ENCODE data around the gene ADGRG1.

The ADGRG1 gene

GRCh38 chr16:57690782-57691471 lies 62.5 kb downstream of the ADGRG1 start:
- Histone ChIP-seq H3K79me1 (ENCODE audit: low read depth, low read length) (no peaks in the 10 kb centered on the region), H4K91ac (ENCODE audit: low read depth, low read length, poor library complexity) (no peak overlapping the region), H3K4ac (ENCODE audit: low read length) (no peak overlapping the region), H3K36me3 (replicated peaks in 1 of 2; ENCODE audit: control insufficient read depth in 2 of 2, insufficient read depth in 2 of 2, low read length in 2 of 2) (no peaks in the 10 kb centered on the region), H3K14ac (ENCODE audit: low read length) (no peak overlapping the region), H3K27ac (replicated peaks; ENCODE audit: low read length) (no peak overlapping the region), H3K4me1 (ENCODE audit: control insufficient read depth in 2 of 2, insufficient read depth in 1 of 2, low read depth in 1 of 2, low read length in 2 of 2) (peaks cover 9 to 11% of the 10 kb centered on the region in 2 donors), H2BK15ac (ENCODE audit: low read length) (no peak overlapping the region), H3K4me3 (ENCODE audit: low read length in 2 of 2) (no peak overlapping the region), H3K23ac (ENCODE audit: low read depth, low read length, poor library complexity) (peak overlapping the region; percentile 5), H2BK120ac (ENCODE audit: low read depth, low read length) (no peak overlapping the region), H2AFZ (ENCODE audit: low read length) (no peak overlapping the region), H3K27me3 (ENCODE audit: control insufficient read depth in 3 of 3, insufficient read depth in 3 of 3, low read depth in 1 of 3, low read length in 3 of 3) (peaks cover 0 to 12% (median 3%) of the 10 kb centered on the region in 3 experiments), H3K18ac (ENCODE audit: low read length) (no peak overlapping the region), H3K9ac (ENCODE audit: low read depth, low read length, poor library complexity) (no peak overlapping the region), H4K8ac (ENCODE audit: low read depth, low read length) (no peak overlapping the region), H3K4me2 (ENCODE audit: insufficient read depth, low read length, poor library complexity, severe bottlenecking) (no peak overlapping the region), H2BK12ac (ENCODE audit: low read length) (no peak overlapping the region), H3K9me3 (replicated peaks in 1 of 2; ENCODE audit: control insufficient read depth in 2 of 2, insufficient read depth in 1 of 2, low read depth in 1 of 2, low read length in 2 of 2) (no peaks in the 10 kb centered on the region), H2AK5ac (ENCODE audit: low read depth, low read length) (no peak overlapping the region), H2BK5ac (ENCODE audit: low read length) (no peak overlapping the region)
- no peak for DNase-seq (ENCODE audit: low spot score)
- WGBS, 2 donors (ENCODE audit: extremely low coverage in 2 of 2, insufficient read length in 2 of 2, insufficient replicate concordance in 1 of 2), result no CpG with 5 or more reads among the region's 4 CpGs

DNA sequence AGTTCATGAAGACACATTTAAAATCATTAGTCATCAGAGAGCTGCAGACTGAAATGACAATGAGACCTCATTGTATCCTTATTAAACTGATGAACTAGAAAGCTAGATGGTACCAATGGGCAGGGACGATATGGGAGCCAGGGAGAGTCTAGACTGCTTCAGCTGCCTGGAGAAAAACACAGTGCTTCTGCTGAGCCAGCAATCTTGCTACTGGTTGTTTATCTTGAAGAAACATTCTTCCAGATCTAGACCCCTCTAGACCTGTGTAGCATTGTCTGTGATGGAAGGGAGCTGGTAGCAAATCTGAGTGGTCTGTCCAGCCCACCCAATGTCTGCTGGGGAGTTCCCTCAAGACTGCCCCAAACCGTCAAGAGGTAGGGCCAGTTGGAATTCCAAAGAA lies 64.2 kb downstream of the ADGRG1 start:
- Histone ChIP-seq H4K91ac (ENCODE audit: low read depth, low read length, poor library complexity) (no peak overlapping the region), H3K27me3 (ENCODE audit: control insufficient read depth in 3 of 3, insufficient read depth in 3 of 3, low read depth in 1 of 3, low read length in 3 of 3) (peaks cover 0 to 8% (median 3%) of the 10 kb centered on the region in 3 experiments), H3K9ac (ENCODE audit: low read depth, low read length, poor library complexity) (no peak overlapping the region), H3K4me2 (ENCODE audit: insufficient read depth, low read length, poor library complexity, severe bottlenecking) (no peak overlapping the region), H2BK5ac (ENCODE audit: low read length) (no peak overlapping the region), H2BK120ac (ENCODE audit: low read depth, low read length) (no peak overlapping the region), H3K14ac (ENCODE audit: low read length) (no peak overlapping the region), H2BK15ac (ENCODE audit: low read length) (no peak overlapping the region), H4K8ac (ENCODE audit: low read depth, low read length) (no peak overlapping the region), H2AK5ac (ENCODE audit: low read depth, low read length) (no peak overlapping the region), H3K4me3 (ENCODE audit: low read length in 2 of 2) (no peak overlapping the region), H3K79me1 (ENCODE audit: low read depth, low read length) (no peaks in the 10 kb centered on the region), H3K23ac (ENCODE audit: low read depth, low read length, poor library complexity) (no peak overlapping the region), H3K4me1 (ENCODE audit: control insufficient read depth in 2 of 2, insufficient read depth in 1 of 2, low read depth in 1 of 2, low read length in 2 of 2) (peaks cover 9 to 11% of the 10 kb centered on the region in 2 donors), H2AFZ (ENCODE audit: low read length) (no peak overlapping the region), H3K9me3 (replicated peaks in 1 of 2; ENCODE audit: control insufficient read depth in 2 of 2, insufficient read depth in 1 of 2, low read depth in 1 of 2, low read length in 2 of 2) (no peaks in the 10 kb centered on the region), H3K27ac (replicated peaks; ENCODE audit: low read length) (no peak overlapping the region), H3K18ac (ENCODE audit: low read length) (no peak overlapping the region), H3K4ac (ENCODE audit: low read length) (no peak overlapping the region), H2BK12ac (ENCODE audit: low read length) (no peak overlapping the region), H3K36me3 (replicated peaks in 1 of 2; ENCODE audit: control insufficient read depth in 2 of 2, insufficient read depth in 2 of 2, low read length in 2 of 2) (no peaks in the 10 kb centered on the region)
- WGBS, 2 donors (ENCODE audit: extremely low coverage in 2 of 2, insufficient read length in 2 of 2, insufficient replicate concordance in 1 of 2), result no CpG with 5 or more reads among the region's 2 CpGs
- DNase-seq (ENCODE audit: low spot score), result no peak

- no CpG with 5 or more reads among the region's 4 CpGs for WGBS, 2 donors (ENCODE audit: extremely low coverage in 2 of 2, insufficient read length in 2 of 2, insufficient replicate concordance in 1 of 2)
- no peak overlapping the region for H2BK15ac ChIP-seq (ENCODE audit: low read length)
- no peak overlapping the region for H2BK120ac ChIP-seq (ENCODE audit: low read depth, low read length)
- no peaks in the 10 kb centered on the region for H3K79me1 ChIP-seq (ENCODE audit: low read depth, low read length)
- H3K4me2 ChIP-seq (ENCODE audit: insufficient read depth, low read length, poor library complexity, severe bottlenecking), result no peak overlapping the region
- no peak overlapping the region for H3K23ac ChIP-seq (ENCODE audit: low read depth, low read length, poor library complexity)
- no peak overlapping the region for H2BK12ac ChIP-seq (ENCODE audit: low read length)
- H3K4me1 ChIP-seq (ENCODE audit: control insufficient read depth in 2 of 2, insufficient read depth in 1 of 2, low read depth in 1 of 2, low read length in 2 of 2), result peaks cover 8 to 9% of the 10 kb centered on the region in 2 donors
- no peak overlapping the region for H4K91ac ChIP-seq (ENCODE audit: low read depth, low read length, poor library complexity)
- peaks cover 0 to 3% (median under 1%) of the 10 kb centered on the region in 3 experiments for H3K27me3 ChIP-seq (ENCODE audit: control insufficient read depth in 3 of 3, insufficient read depth in 3 of 3, low read depth in 1 of 3, low read length in 3 of 3)
- H3K4me3 ChIP-seq (ENCODE audit: low read length in 2 of 2), result no peak overlapping the region
- no peak overlapping the region for H3K18ac ChIP-seq (ENCODE audit: low read length)
- no peak overlapping the region for H3K4ac ChIP-seq (ENCODE audit: low read length)
- H3K9me3 ChIP-seq (replicated peaks in 1 of 2; ENCODE audit: control insufficient read depth in 2 of 2, insufficient read depth in 1 of 2, low read depth in 1 of 2, low read length in 2 of 2), result no peaks in the 10 kb centered on the region
- no peak overlapping the region for H2AK5ac ChIP-seq (ENCODE audit: low read depth, low read length)
- no peak overlapping the region for H3K14ac ChIP-seq (ENCODE audit: low read length)
- no peak for DNase-seq (ENCODE audit: low spot score)
- no peak overlapping the region for H2AFZ ChIP-seq (ENCODE audit: low read length)
- no peak overlapping the region for H3K27ac ChIP-seq (replicated peaks; ENCODE audit: low read length)
- no peak overlapping the region for H2BK5ac ChIP-seq (ENCODE audit: low read length)
- no peak overlapping the region for H3K9ac ChIP-seq (ENCODE audit: low read depth, low read length, poor library complexity)
- H3K36me3 ChIP-seq (replicated peaks in 1 of 2; ENCODE audit: control insufficient read depth in 2 of 2, insufficient read depth in 2 of 2, low read length in 2 of 2), result no peaks in the 10 kb centered on the region
- no peak overlapping the region for H4K8ac ChIP-seq (ENCODE audit: low read depth, low read length)
These were observed 65.1 kb downstream of the ADGRG1 start for GRCh38 chr16:57693550-57693949.

DNA sequence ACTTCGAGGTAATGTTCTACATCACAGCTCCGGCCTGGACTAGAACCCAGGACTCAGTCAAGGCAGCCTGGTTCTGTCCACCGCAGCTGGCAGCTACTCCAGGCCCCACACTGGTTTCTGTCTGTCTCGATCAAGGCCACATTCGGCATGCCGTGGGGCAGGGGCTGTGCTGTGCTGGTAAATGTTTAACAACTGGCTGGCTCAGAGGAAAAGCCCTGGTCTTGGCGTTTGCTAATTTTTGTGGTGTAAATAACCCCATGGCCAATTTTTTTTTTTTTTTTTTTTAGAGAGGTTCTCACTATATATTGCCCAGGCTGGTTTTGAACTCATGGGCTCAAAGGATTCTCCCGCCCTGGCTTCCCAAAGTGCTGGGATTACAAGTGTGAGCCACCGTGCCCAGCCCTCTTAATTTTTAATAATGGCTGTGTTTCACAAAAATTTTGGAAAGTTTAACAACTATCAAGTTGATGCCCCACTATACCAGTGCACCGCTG lies 65.8 kb downstream of the ADGRG1 start:
- H3K4me3 ChIP-seq (ENCODE audit: low read length in 2 of 2), result no peak overlapping the region
- H3K79me1 ChIP-seq (ENCODE audit: low read depth, low read length), result no peaks in the 10 kb centered on the region
- no peak overlapping the region for H3K9ac ChIP-seq (ENCODE audit: low read depth, low read length, poor library complexity)
- H4K91ac ChIP-seq (ENCODE audit: low read depth, low read length, poor library complexity), result no peak overlapping the region
- no peak overlapping the region for H2AK5ac ChIP-seq (ENCODE audit: low read depth, low read length)
- no peak overlapping the region for H2BK15ac ChIP-seq (ENCODE audit: low read length)
- H2BK5ac ChIP-seq (ENCODE audit: low read length), result no peak overlapping the region
- H3K4me2 ChIP-seq (ENCODE audit: insufficient read depth, low read length, poor library complexity, severe bottlenecking), result no peak overlapping the region
- no peak overlapping the region for H3K23ac ChIP-seq (ENCODE audit: low read depth, low read length, poor library complexity)
- H3K4ac ChIP-seq (ENCODE audit: low read length), result no peak overlapping the region
- H2AFZ ChIP-seq (ENCODE audit: low read length), result peak overlapping the region; percentile 86
- no peak overlapping the region for H2BK120ac ChIP-seq (ENCODE audit: low read depth, low read length)
- no peak for DNase-seq (ENCODE audit: low spot score)
- peaks cover 6% of the 10 kb centered on the region in 2 donors for H3K4me1 ChIP-seq (ENCODE audit: control insufficient read depth in 2 of 2, insufficient read depth in 1 of 2, low read depth in 1 of 2, low read length in 2 of 2)
- no CpG with 5 or more reads among the region's 10 CpGs for WGBS, 2 donors (ENCODE audit: extremely low coverage in 2 of 2, insufficient read length in 2 of 2, insufficient replicate concordance in 1 of 2)
- no peak overlapping the region for H2BK12ac ChIP-seq (ENCODE audit: low read length)
- H3K27me3 ChIP-seq (ENCODE audit: control insufficient read depth in 3 of 3, insufficient read depth in 3 of 3, low read depth in 1 of 3, low read length in 3 of 3), result peaks cover 0 to 3% (median 0%) of the 10 kb centered on the region in 3 experiments
- no peak overlapping the region for H4K8ac ChIP-seq (ENCODE audit: low read depth, low read length)
- H3K27ac ChIP-seq (replicated peaks; ENCODE audit: low read length), result no peak overlapping the region
- no peaks in the 10 kb centered on the region for H3K9me3 ChIP-seq (replicated peaks in 1 of 2; ENCODE audit: control insufficient read depth in 2 of 2, insufficient read depth in 1 of 2, low read depth in 1 of 2, low read length in 2 of 2)
- no peak overlapping the region for H3K18ac ChIP-seq (ENCODE audit: low read length)
- no peak overlapping the region for H3K14ac ChIP-seq (ENCODE audit: low read length)
- H3K36me3 ChIP-seq (replicated peaks in 1 of 2; ENCODE audit: control insufficient read depth in 2 of 2, insufficient read depth in 2 of 2, low read length in 2 of 2), result no peaks in the 10 kb centered on the region

All from neuronal stem cell (in vitro differentiated cells).